GM13977 (cell line): ENCODE results near the gene FAF2.

Experiments
- DNase-seq: peaks from one replicate; pipeline ENCODE4 v3.0.0; 2012; ENCODE audit warnings: low spot score
- in situ Hi-C: fragments of 300-500 bp; cut with MboI; formaldehyde crosslinking; loops from one replicate; pipeline ENCODE4 v1.12.0; 2022; ENCODE audit warnings: low sequenced_read_pairs, low pct_unique_long_range_greater_than_20kb, mixed read lengths, inconsistent platforms; ENCODE audit not compliant: unreplicated experiment
- TF ChIP-seq, protein P1 (sequence below): IDR thresholded peaks from 2 replicates; pipeline ENCODE4 v1.5.1; 2012; ENCODE audit warnings: mild to moderate bottlenecking, control low read depth; ENCODE audit not compliant: insufficient read depth; ENCODE audit errors: extremely low read depth, missing control alignments

FAF2 gene

DNA sequence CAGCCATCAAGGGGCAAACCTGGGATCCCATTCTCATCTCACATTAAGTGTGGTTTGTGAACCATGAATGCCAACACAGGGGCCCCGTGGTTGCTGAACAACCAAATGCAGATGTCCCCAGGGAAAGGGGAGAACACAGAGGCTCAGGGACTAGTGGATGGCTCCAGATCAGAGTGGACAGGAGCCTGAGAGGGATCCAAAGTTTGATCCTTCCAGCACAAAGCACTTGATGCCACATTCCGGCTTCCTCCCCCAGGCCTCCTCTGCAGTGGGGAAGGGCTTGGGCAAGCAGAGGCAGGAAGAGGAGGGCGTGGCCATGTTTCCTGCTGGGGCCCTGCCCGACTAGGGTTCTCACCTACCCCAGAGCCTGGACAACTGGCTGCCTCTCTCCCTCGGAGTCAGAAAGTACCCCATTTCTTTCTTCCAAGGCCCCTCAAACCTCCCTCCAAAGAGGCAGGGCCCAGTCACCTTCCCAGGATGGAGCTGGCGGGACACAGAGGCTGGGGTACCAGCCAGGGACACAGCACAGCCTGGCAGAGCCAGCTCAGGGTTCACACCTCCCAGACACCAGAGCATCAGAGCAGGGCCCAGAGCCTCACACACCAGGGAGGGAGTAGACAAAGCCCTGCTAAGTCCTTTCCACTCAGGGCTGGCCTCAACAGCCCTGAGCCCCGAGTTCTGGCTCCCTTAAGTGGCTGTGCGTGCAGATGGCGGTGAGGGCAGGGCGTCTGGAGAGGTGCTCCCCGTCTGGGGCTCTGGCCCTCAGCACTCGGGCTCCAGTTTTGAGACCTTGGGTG is 93.4 kb downstream of the FAF2 start:
- in situ Hi-C loops, result no loop called here
- DNase-seq, result no peak
- TF ChIP-seq, protein P1, sequence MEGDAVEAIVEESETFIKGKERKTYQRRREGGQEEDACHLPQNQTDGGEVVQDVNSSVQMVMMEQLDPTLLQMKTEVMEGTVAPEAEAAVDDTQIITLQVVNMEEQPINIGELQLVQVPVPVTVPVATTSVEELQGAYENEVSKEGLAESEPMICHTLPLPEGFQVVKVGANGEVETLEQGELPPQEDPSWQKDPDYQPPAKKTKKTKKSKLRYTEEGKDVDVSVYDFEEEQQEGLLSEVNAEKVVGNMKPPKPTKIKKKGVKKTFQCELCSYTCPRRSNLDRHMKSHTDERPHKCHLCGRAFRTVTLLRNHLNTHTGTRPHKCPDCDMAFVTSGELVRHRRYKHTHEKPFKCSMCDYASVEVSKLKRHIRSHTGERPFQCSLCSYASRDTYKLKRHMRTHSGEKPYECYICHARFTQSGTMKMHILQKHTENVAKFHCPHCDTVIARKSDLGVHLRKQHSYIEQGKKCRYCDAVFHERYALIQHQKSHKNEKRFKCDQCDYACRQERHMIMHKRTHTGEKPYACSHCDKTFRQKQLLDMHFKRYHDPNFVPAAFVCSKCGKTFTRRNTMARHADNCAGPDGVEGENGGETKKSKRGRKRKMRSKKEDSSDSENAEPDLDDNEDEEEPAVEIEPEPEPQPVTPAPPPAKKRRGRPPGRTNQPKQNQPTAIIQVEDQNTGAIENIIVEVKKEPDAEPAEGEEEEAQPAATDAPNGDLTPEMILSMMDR, result no peak

DNA sequence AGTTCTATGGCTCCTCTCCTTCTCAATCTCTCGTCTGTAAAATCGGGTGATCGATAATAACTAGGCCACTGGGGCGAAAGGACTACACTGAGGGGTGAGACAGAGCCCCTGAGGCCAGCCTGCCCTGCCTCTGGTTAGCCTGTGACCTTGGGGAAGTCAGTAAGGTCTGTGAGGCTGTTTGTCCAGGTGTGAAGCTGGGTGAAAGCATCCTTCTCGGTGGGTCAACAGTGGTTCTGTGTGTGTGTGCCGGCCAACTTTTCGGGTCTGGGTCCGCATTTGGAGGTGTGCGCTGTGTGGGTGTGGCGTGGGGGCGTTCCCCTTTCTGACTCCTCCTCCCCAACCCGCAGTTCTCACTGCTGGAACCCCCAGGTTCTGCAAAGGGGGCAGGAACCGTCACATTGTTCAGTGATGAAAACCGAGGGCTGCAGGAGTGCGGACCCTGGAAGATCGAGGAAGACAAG is 94.0 kb downstream of the FAF2 start:
- TF ChIP-seq, protein P1, result no peak
- in situ Hi-C loops, result no loop called here

DNA sequence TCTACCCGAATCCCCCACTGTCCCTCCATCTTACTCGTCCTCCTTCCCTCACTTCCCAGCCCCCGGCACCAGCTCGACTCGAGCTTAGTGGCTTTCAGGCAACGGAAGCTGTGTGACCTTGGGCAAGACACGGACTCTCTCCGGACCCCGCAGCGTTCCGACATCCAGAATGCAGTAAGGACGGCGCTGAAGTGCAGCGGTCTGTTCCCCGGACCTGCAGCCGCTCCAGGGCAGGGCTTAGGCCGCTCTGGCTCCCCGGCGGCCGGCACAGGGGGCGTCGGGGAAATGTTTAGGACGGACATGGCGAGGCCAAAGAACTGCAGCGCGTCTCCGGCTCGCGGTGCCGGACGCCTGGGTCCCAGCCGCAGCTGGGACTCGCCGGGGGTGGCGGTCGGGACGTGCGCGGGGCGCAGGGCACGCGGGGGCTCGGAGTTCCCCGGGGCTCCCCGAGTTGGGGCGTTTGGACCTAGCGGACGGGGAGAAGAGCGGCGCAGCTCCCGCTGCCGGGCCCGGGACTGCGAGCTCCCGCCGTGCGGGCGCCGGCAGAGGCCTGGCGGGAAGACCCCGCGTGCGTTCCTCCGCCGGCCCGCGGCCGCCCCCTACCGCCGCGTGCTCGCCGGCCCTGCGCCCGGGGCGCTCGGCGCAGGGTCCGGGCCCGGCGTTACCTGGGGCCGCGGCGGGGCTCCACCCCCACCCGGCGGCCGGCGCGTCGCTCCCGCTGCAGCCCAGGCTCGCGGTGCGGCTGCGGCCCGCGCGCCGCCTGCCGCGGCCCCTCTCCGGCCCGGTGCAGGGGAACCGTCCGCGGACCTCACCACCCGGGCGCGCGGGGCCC is 94.6 kb downstream of the FAF2 start:
- TF ChIP-seq, protein P1, result peak; percentile 64
- DNase-seq, result peak; percentile 71
- in situ Hi-C loops, result no loop called here

More for the DNA sequence above, 94.0 kb downstream of the FAF2 start:
- DNase-seq, result no peak

DNA sequence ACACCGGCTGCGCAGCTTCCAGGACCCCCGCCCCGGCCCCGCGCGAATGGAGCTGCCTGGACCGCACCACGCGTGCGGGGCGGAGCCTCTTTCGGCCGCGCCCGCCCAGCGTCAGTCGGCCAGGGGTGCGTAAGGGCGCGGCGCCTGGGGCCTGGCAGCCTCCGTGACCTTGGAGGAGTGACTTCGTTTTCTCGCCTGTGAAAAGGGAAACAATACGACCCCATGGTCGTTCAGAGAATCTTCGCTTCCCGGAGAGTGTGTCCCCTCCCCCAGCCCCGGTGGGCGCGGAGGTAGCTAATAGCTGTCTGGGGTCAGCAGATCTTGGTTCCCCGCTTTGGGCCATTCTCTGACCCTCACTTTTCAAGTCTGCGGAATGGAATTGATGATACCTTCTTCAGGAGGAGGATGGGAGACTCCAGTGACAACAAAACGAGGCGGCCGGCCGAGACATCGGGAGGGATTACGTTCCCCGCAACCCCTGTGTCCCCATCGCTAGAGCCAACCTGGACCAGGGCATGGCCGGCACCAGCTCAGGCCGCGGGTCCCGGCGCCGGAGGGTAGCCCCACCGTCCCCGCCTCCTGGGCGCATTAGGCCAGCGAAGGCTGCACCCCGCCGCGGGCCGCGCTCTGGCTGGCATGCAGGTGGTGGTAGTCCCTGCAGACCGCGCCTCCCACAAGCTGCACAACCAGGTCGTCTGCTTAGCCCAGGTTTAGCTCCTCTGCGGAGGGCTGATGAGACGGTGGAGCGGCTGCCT is 95.4 kb downstream of the FAF2 start:
- TF ChIP-seq, protein P1, result no peak
- in situ Hi-C loops, result no loop called here
- peak; percentile 80 for DNase-seq

DNA sequence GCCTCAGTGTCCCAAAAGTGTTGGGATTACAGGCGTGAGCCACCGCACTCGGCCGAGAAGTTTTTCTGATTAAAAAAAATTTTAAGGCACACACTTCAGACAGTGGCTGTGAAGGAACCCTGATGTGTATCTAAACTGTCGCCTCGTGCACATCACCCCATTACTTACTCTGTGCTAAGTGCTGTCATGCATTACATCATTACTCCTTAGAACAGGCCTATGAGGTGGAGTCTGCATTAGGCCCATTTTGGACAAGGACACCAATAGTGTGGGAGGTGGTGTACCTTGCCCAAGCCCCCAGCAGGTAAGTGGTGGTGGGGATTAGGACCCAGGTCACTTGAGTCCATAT is 97.2 kb downstream of the FAF2 start:
- TF ChIP-seq, protein P1, result no peak
- no peak for DNase-seq
- in situ Hi-C loops, result no loop called here
